Right lobe of liver (tissue), 6 donors: ENCODE results near the gene ZNF74. TPM values are rescaled to one million over a fixed set of nuclear protein-coding genes. Genes with fewer than 3 reads are reported as not detected.

Experiments
- ATAC-seq, 4 donors: fragments of 200-7000 bp; cut with Tn5 transposase; one replicate each; pipeline ENCODE4 v1.9.1; 2020; ENCODE audit warnings: mild to moderate bottlenecking in 4 of 4, moderate library complexity in 4 of 4
- DNase-seq, 3 donors: peaks; one replicate each; pipeline ENCODE4 v3.0.0-alpha.2; 2020
- H3K27ac ChIP-seq, 3 donors: fragments of 200-600 bp; one replicate each; pipeline ENCODE4 v1.8.0; 2022
- H3K27me3 ChIP-seq, 2 donors: fragments of 200-600 bp; one replicate each; pipeline ENCODE4 v1.8.0; 2022
- H3K36me3 ChIP-seq, 4 donors: fragments of 200-600 bp; sonication (generic) in 1 of 4; one replicate each; pipeline versions ENCODE4 v1.5.1 to v1.8.0; 2017 to 2022; ENCODE audit warnings: control low read depth in 1 of 4
- H3K4me1 ChIP-seq, 4 donors: fragments of 200-600 bp; sonication (generic) in 1 of 4; one replicate each; pipeline versions ENCODE4 v1.5.1 to v1.8.0; 2017 to 2022; ENCODE audit warnings: control low read depth in 1 of 4
- H3K4me3 ChIP-seq, 3 donors: fragments of 200-600 bp; one replicate each; pipeline ENCODE4 v1.8.0; 2022
- H3K9me3 ChIP-seq, 4 donors: fragments of 200-600 bp; sonication (generic) in 1 of 4; one replicate each; pipeline versions ENCODE4 v1.5.1 to v1.8.0; 2017 to 2022; ENCODE audit warnings: control low read depth in 1 of 4
- POLR2A ChIP-seq: fragments of 450-650 bp; IDR thresholded peaks from one replicate; pipeline ENCODE4 v1.6.1; 2017; ENCODE audit warnings: antibody characterized with exemption, mild to moderate bottlenecking
- WGBS: methylation state at CpG from one replicate; pipeline ENCODE4 v1.1.6; 2018; ENCODE audit warnings: low coverage, low lambda C conversion rate; ENCODE audit not compliant: insufficient coverage; ENCODE audit errors: missing lambda C conversion rate; 5-methylcytosine and 5-hydroxymethylcytosine counted together
- intact Hi-C, 2 donors: fragments of 100-400 bp; cut with DNase I; formaldehyde crosslinking; loops; one replicate each; pipeline versions ENCODE4 v1.11.2 to v1.14.1; 2022
- small RNA-seq, 2 experiments: library from RNA; depleted of rRNA; stranded (forward); fragments of <200 nt; gene quantifications; one replicate each; pipeline ENCODE3, GENCODE V24; 2016
- total RNA-seq, 6 experiments: library from RNA; depleted of rRNA in 2 of 6; stranded (reverse); fragments of >200 nt in 2 of 6; fragmentation: NEBNext Ultra II Directional in 3 of 6; extraction: Animal tissue kit (Norgen Biotek cat#: 25700) in 3 of 6; gene quantifications; one replicate each; pipeline versions ENCODE4 v1.1.0 to v1.2.4, GENCODE V29; 2016 to 2023
- donor health status: DM: no; HTN: yes; CAD: no.
- donor health status: DM: no; HTN: no; CAD: no.
- donor health status: DM: no; HTN: no; CAD: no.
- donor health status: DM: no; HTN: yes; CAD: no.
- donor health status: DM: no; HTN: yes; CAD: no.

The ZNF74 gene
- total RNA-seq, 6 experiments from 2014 or later, result 3.2 to 6.6 (median 3.4) TPM

GRCh38 chr22:20457506-20458240 lies 63.7 kb downstream of the ZNF74 start:
- DNase-seq (peak in 1 of 3 donors; percentile 50), ATAC-seq (no peak)
- no CpG with 5 or more reads among the region's 15 CpGs for WGBS
- peaks cover 0 to 8% (median 2%) of the 10 kb centered on the region in 4 donors for H3K36me3 ChIP-seq
- intact Hi-C loops, result loop anchor here (5.0 kb wide), 2 partner anchors 35 to 40 kb away; no protein-coding TSS in a partner anchor
- no peak for TF ChIP-seq POLR2A
- no peaks in the 10 kb centered on the region for H3K4me1 ChIP-seq
- no peak overlapping the region for H3K4me3 ChIP-seq
- H3K27me3 ChIP-seq, result no peaks in the 10 kb centered on the region
- H3K9me3 ChIP-seq, result no peaks in the 10 kb centered on the region
- H3K27ac ChIP-seq, result no peak overlapping the region

Small RNA genes lying within 50 kb of the gene (small RNA-seq; reads per million reads assigned to genes)
- gene RNU6-225P, result 0 reads per million in 2 experiments

Other genes starting within 250 kb of the ZNF74 start
- not detected for gene CCDC188, start 243.1 kb upstream of the ZNF74 start, total RNA-seq
- gene RTN4R, start 125.8 kb upstream of the ZNF74 start, total RNA-seq, result 10 to 100 TPM in 2 of 6 experiments, 1 to 10 TPM in 4; 3.0 to 12.4 (median 8.5) TPM
- gene DGCR6L, start 74.1 kb upstream of the ZNF74 start, total RNA-seq, result 10 to 100 TPM; 32.6 to 79.9 (median 50.9) TPM
- 1 to 10 TPM; 1.1 to 3.4 (median 1.8) TPM for gene SCARF2, start 43.7 kb downstream of the ZNF74 start, total RNA-seq
- gene KLHL22, start 101.6 kb downstream of the ZNF74 start, total RNA-seq, result 10 to 100 TPM in 3 of 6 experiments, 1 to 10 TPM in 3; 9.0 to 14.2 (median 10.2) TPM
- gene MED15, start 113.5 kb downstream of the ZNF74 start, total RNA-seq, result 10 to 100 TPM; 15.7 to 34.7 (median 23.6) TPM